Caco-2 (cell line): ENCODE data around the gene ZSCAN21. TPM values are rescaled to one million over a fixed set of nuclear protein-coding genes. Genes with fewer than 3 reads are reported as not detected.

Source experiments
- BruUV-seq: library from RNA; stranded (reverse); fragments of 400-500 nt; replicated peaks from 2 replicates; lab custom pipeline; 2021; lab: Mats Ljungman, UMichigan
- CTCF ChIA-PET: fragments of 300-600 bp; sonication (Branson Sonifier 250); formaldehyde crosslinking; loops from one replicate; lab custom pipeline; 2022; ENCODE audit warnings: antibody characterized with exemption; lab: Charles Lee
- POLR2A ChIA-PET: fragments of 300-600 bp; sonication (Branson Sonifier 250); formaldehyde crosslinking; loops from one replicate; lab custom pipeline; 2022; ENCODE audit warnings: antibody characterized with exemption; lab: Charles Lee
- DNase-seq, 2 experiments: peaks; one replicate each; pipeline versions ENCODE4 v3.0.0 to v3.0.0-alpha.2; 2020 to 2022
- H3K27me3 ChIP-seq: replicated peaks from 2 replicates; pipeline ENCODE4 v1.6.0; 2011; ENCODE audit warnings: low read length; ENCODE audit not compliant: control insufficient read depth, insufficient read depth
- H3K36me3 ChIP-seq: 2 replicates; pipeline ENCODE4 v1.5.1; 2011; ENCODE audit warnings: low read length; ENCODE audit not compliant: control insufficient read depth, insufficient read depth
- H3K4me1 ChIP-seq: fragments of 250-450 bp; sonication (Bioruptor Pico); 2 replicates; pipeline ENCODE4 v1.5.1; 2020; ENCODE audit warnings: mild to moderate bottlenecking
- H3K4me3 ChIP-seq: 2 replicates; pipeline ENCODE4 v1.5.1; 2011; ENCODE audit warnings: low read depth, mild to moderate bottlenecking, control low read depth, low read length
- H3K9me3 ChIP-seq: fragments of 250-450 bp; sonication (Bioruptor Pico); 2 replicates; pipeline ENCODE4 v1.5.1; 2020; ENCODE audit warnings: mild to moderate bottlenecking, moderate library complexity
- H3K27ac Mint-ChIP-seq: one replicate; pipeline ENCODE4 v1.8.0; 2022; ENCODE audit warnings: mixed read lengths; ENCODE audit not compliant: unreplicated experiment
- H3K27me3 Mint-ChIP-seq: one replicate; pipeline ENCODE4 v1.8.0; 2022; ENCODE audit warnings: mixed read lengths; ENCODE audit not compliant: insufficient read depth, unreplicated experiment
- H3K36me3 Mint-ChIP-seq: one replicate; pipeline ENCODE4 v1.8.0; 2022; ENCODE audit warnings: mild to moderate bottlenecking, mixed read lengths; ENCODE audit not compliant: insufficient read depth, unreplicated experiment
- H3K4me1 Mint-ChIP-seq: one replicate; pipeline ENCODE4 v1.8.0; 2022; ENCODE audit warnings: low read depth, mixed read lengths; ENCODE audit not compliant: unreplicated experiment
- H3K4me3 Mint-ChIP-seq: one replicate; pipeline ENCODE4 v1.8.0; 2022; ENCODE audit warnings: mild to moderate bottlenecking, moderate library complexity, mixed read lengths; ENCODE audit not compliant: unreplicated experiment
- H3K9me3 Mint-ChIP-seq: one replicate; pipeline ENCODE4 v1.8.0; 2022; ENCODE audit warnings: mixed read lengths; ENCODE audit not compliant: unreplicated experiment
- intact Hi-C: fragments of 100-400 bp; cut with micrococcal nuclease; formaldehyde crosslinking; loops from one replicate; pipeline ENCODE4 v1.10.0; 2022; ENCODE audit not compliant: unreplicated experiment
- total RNA-seq: library from RNA; stranded (reverse); gene quantifications from 2 replicates; pipeline ENCODE4 v1.2.3, GENCODE V29; 2022
- TF ChIP-seq, protein P1 (sequence below), 2 experiments: fragments of 200-600 bp in 1 of 2; IDR thresholded peaks; 1 replicate in 1 of 2; 2 replicates in 1 of 2; pipeline versions ENCODE4 v1.5.1 to v1.8.0; 2011 to 2022; ENCODE audit warnings: antibody characterized with exemption in 1 of 2, control low read depth in 1 of 2, inconsistent platforms in 1 of 2, low read depth in 1 of 2, low read length in 1 of 2, mild to moderate bottlenecking in 1 of 2, moderate library complexity in 1 of 2; ENCODE audit not compliant: insufficient read depth in 1 of 2, severe bottlenecking in 1 of 2, unreplicated experiment in 1 of 2

ZSCAN21 gene
- total RNA-seq, 1 experiment from 2014 or later: 16.7 TPM

DNA sequence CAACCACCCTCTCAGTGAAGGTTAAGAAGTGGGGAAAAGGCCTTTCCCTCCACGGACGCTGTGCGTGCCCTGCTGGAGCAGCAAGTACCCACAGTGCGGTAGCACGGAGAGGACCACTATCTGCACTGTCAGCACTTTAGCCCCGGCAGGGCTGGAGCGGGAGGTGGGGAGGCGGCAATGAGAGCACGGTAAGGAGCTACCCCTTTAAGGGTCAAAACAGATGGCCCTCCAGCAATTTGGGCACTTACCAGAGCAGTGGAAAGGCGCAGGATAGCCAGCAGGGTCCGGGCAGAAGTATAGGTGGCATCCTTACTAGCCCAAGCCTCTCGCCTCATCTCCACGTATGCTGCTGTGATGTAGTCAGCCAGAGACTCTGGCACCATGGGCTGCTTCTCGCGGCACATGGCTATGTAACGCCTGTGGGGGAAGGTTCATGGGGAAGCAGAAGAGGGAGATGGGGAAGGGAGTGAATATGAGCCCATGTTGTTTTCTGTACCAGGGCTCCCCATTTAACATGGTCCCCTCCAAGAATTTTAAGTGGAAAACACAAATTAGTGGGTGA, 44.4 kb downstream of the ZSCAN21 start:
- no TSS peak for BruUV-seq
- H3K4me3 Mint-ChIP-seq: no peak overlapping the region
- ChIA-PET CTCF (no interaction called here), POLR2A (no interaction called here)
- no peaks in the 10 kb centered on the region for H3K27me3 Mint-ChIP-seq
- H3K36me3 ChIP-seq: peaks cover 13% of the 10 kb centered on the region
- peak overlapping the region; percentile 6 for H3K27ac Mint-ChIP-seq
- H3K4me3 ChIP-seq: no peak overlapping the region
- H3K4me1 Mint-ChIP-seq: peaks cover 19% of the 10 kb centered on the region
- H3K9me3 Mint-ChIP-seq: no peaks in the 10 kb centered on the region
- H3K27me3 ChIP-seq: no peaks in the 10 kb centered on the region
- TF ChIP-seq, protein P1, sequence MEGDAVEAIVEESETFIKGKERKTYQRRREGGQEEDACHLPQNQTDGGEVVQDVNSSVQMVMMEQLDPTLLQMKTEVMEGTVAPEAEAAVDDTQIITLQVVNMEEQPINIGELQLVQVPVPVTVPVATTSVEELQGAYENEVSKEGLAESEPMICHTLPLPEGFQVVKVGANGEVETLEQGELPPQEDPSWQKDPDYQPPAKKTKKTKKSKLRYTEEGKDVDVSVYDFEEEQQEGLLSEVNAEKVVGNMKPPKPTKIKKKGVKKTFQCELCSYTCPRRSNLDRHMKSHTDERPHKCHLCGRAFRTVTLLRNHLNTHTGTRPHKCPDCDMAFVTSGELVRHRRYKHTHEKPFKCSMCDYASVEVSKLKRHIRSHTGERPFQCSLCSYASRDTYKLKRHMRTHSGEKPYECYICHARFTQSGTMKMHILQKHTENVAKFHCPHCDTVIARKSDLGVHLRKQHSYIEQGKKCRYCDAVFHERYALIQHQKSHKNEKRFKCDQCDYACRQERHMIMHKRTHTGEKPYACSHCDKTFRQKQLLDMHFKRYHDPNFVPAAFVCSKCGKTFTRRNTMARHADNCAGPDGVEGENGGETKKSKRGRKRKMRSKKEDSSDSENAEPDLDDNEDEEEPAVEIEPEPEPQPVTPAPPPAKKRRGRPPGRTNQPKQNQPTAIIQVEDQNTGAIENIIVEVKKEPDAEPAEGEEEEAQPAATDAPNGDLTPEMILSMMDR (IDR thresholded peaks at IDR 0.05; ENCODE audit: insufficient read depth in 1 of 2, low read depth in 1 of 2, low read length in 1 of 2, severe bottlenecking in 1 of 2, unreplicated experiment in 1 of 2): no peak
- H3K9me3 ChIP-seq: no peaks in the 10 kb centered on the region
- intact Hi-C loops: no loop called here
- no peaks in the 10 kb centered on the region for H3K4me1 ChIP-seq
- peaks cover 98% of the 10 kb centered on the region for H3K36me3 Mint-ChIP-seq
- DNase-seq: no peak

DNA sequence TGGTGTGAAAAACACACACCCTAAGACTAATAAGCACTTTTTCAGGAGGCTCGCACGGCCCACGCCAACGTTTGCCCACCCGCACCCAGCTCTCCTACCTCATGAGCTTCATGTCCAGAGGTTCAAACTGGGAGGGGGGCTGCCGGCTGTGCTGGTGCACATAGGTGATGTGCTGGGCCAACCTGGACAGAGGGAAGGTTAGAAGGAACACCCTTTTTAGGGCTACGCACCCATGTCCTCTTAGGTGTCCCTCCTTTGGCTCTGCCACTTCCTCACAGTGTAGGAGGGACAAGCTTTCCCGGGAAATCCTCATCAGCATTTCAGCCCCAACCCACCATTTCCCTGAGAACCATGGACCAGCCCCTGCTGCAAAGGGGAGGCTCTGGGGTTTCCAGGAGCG, 45.7 kb downstream of the ZSCAN21 start:
- TF ChIP-seq, protein P1 (IDR thresholded peaks at IDR 0.05; ENCODE audit: insufficient read depth in 1 of 2, low read depth in 1 of 2, low read length in 1 of 2, severe bottlenecking in 1 of 2, unreplicated experiment in 1 of 2): no peak
- no peaks in the 10 kb centered on the region for H3K27me3 Mint-ChIP-seq
- H3K27ac Mint-ChIP-seq: peak overlapping the region; percentile 71
- no peaks in the 10 kb centered on the region for H3K9me3 Mint-ChIP-seq
- no peak overlapping the region for H3K4me3 Mint-ChIP-seq
- no peak for DNase-seq
- H3K27me3 ChIP-seq: no peaks in the 10 kb centered on the region
- CTCF ChIA-PET: no interaction called here
- no peaks in the 10 kb centered on the region for H3K9me3 ChIP-seq
- H3K4me1 Mint-ChIP-seq: peaks cover 23% of the 10 kb centered on the region
- POLR2A ChIA-PET: interaction anchor here (0.8 kb wide), 1 partner anchor 53 kb away, joined by 3 read pairs; the partner anchor contains the start of gene LAMTOR4
- H3K4me3 ChIP-seq: no peak overlapping the region
- peaks cover 15% of the 10 kb centered on the region for H3K36me3 ChIP-seq
- H3K4me1 ChIP-seq: no peaks in the 10 kb centered on the region
- intact Hi-C loops: no loop called here
- peaks cover 100% of the 10 kb centered on the region for H3K36me3 Mint-ChIP-seq
- BruUV-seq: no TSS peak

DNA sequence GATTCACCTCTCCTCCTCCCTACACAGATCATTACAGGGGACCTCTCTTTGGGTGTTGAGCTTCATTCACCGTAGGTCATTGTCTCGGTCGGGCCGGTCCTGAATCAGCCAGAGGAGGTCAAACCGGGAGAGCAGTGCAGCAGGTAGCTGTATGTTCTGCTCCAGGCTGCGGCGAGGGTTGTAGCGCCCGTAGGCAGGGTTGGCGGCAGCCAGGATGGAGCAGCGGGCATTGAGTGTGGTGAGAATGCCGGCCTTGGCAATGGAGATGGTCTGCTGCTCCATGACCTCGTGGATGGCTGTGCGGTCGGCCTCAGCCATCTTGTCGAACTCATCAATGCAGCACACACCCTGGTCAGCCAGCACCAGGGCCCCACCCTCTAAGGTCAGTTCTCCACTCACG, 46.1 kb downstream of the ZSCAN21 start:
- H3K36me3 ChIP-seq: peaks cover 15% of the 10 kb centered on the region
- H3K27me3 ChIP-seq: no peaks in the 10 kb centered on the region
- POLR2A ChIA-PET: no interaction called here
- no peak for DNase-seq
- no peak overlapping the region for H3K4me3 Mint-ChIP-seq
- peaks cover 100% of the 10 kb centered on the region for H3K36me3 Mint-ChIP-seq
- no peak overlapping the region for H3K4me3 ChIP-seq
- H3K9me3 Mint-ChIP-seq: no peaks in the 10 kb centered on the region
- H3K9me3 ChIP-seq: no peaks in the 10 kb centered on the region
- intact Hi-C loops: no loop called here
- CTCF ChIA-PET: no interaction called here
- peak overlapping the region; percentile 71 for H3K27ac Mint-ChIP-seq
- no peaks in the 10 kb centered on the region for H3K4me1 ChIP-seq
- TF ChIP-seq, protein P1 (IDR thresholded peaks at IDR 0.05; ENCODE audit: insufficient read depth in 1 of 2, low read depth in 1 of 2, low read length in 1 of 2, severe bottlenecking in 1 of 2, unreplicated experiment in 1 of 2): no peak
- no TSS peak for BruUV-seq
- no peaks in the 10 kb centered on the region for H3K27me3 Mint-ChIP-seq
- H3K4me1 Mint-ChIP-seq: peaks cover 23% of the 10 kb centered on the region
